HepG2 (cell line): ENCODE results near the gene ETFDH. TPM values are rescaled to one million over a fixed set of nuclear protein-coding genes. Genes with fewer than 3 reads are reported as not detected.
A peak's percentile ranks its signal among the peaks of the same experiment; 100 is the strongest.

Experiments used
- GABPB1 ChIP-seq: IDR thresholded peaks from 2 replicates; pipeline ENCODE4 v1.6.1; 2016; ENCODE audit warnings: mild to moderate bottlenecking, missing genetic modification reagents, moderate library complexity, missing compliant biosample characterization
- GATAD1 ChIP-seq: IDR thresholded peaks from 2 replicates; pipeline ENCODE4 v1.6.1; 2016; ENCODE audit warnings: missing genetic modification reagents, missing compliant biosample characterization
- HDAC2 ChIP-seq: sonication (generic); formaldehyde crosslinking; IDR thresholded peaks from 2 replicates; pipeline ENCODE4 v1.4.0; 2020; ENCODE audit warnings: missing genetic modification reagents
- JDP2 ChIP-seq: sonication (generic); formaldehyde crosslinking; IDR thresholded peaks from 2 replicates; pipeline ENCODE4 v1.8.1; 2022; ENCODE audit warnings: missing genetic modification reagents, borderline replicate concordance
- KDM2A ChIP-seq: sonication (generic); formaldehyde crosslinking; IDR thresholded peaks from 2 replicates; pipeline ENCODE4 v1.4.0; 2020; ENCODE audit warnings: low read depth, missing genetic modification reagents, borderline replicate concordance
- MAF1 ChIP-seq: sonication (generic); formaldehyde crosslinking; IDR thresholded peaks from 2 replicates; pipeline ENCODE4 v1.5.0; 2020; ENCODE audit warnings: missing genetic modification reagents, borderline replicate concordance
- MNT ChIP-seq: fragments of 450-650 bp; IDR thresholded peaks from 2 replicates; pipeline ENCODE4 v1.6.1; 2016
- MYNN ChIP-seq: sonication (generic); formaldehyde crosslinking; IDR thresholded peaks from 2 replicates; pipeline ENCODE4 v1.4.0; 2020; ENCODE audit warnings: mild to moderate bottlenecking, low read depth, missing genetic modification reagents
- NBN ChIP-seq: fragments of 450-650 bp; conservative IDR thresholded peaks from 2 replicates; pipeline ENCODE4 v1.6.1; 2017
- NFATC3 ChIP-seq: sonication (generic); formaldehyde crosslinking; IDR thresholded peaks from 2 replicates; pipeline ENCODE4 v1.5.1; 2020; ENCODE audit warnings: mild to moderate bottlenecking, missing genetic modification reagents
- NFIB ChIP-seq: sonication (generic); formaldehyde crosslinking; IDR thresholded peaks from 2 replicates; pipeline ENCODE4 v1.9.0; 2021; ENCODE audit warnings: missing genetic modification reagents, mild to moderate bottlenecking, borderline replicate concordance
- POGZ ChIP-seq: sonication (generic); formaldehyde crosslinking; IDR thresholded peaks from 2 replicates; pipeline ENCODE4 v1.4.0; 2020; ENCODE audit warnings: mild to moderate bottlenecking, missing genetic modification reagents
- RAD21 ChIP-seq: fragments of 450-650 bp; formaldehyde crosslinking; IDR thresholded peaks from 2 replicates; pipeline ENCODE4 v1.5.0; 2020; ENCODE audit warnings: mild to moderate bottlenecking
- SIN3B ChIP-seq: fragments of 150-350 bp; IDR thresholded peaks from 2 replicates; pipeline ENCODE4 v1.6.1; 2014; ENCODE audit warnings: low read length
- THAP9 ChIP-seq: sonication (generic); formaldehyde crosslinking; IDR thresholded peaks from 2 replicates; pipeline ENCODE4; 2020; ENCODE audit warnings: missing genetic modification reagents, mild to moderate bottlenecking, borderline replicate concordance
- YY1 ChIP-seq: IDR thresholded peaks from 2 replicates; pipeline ENCODE4 v1.6.1; 2011; ENCODE audit warnings: low read length, low read depth, moderate library complexity, mild to moderate bottlenecking; ENCODE audit not compliant: insufficient read depth, insufficient replicate concordance
- ZNF335 ChIP-seq: sonication (generic); formaldehyde crosslinking; IDR thresholded peaks from 2 replicates; pipeline ENCODE4 v1.4.0; 2020; ENCODE audit warnings: missing genetic modification reagents
- ZNF430 ChIP-seq: sonication (generic); formaldehyde crosslinking; IDR thresholded peaks from 2 replicates; pipeline ENCODE4 v1.9.0; 2021; ENCODE audit warnings: mild to moderate bottlenecking, missing genetic modification reagents
- ZNF678 ChIP-seq: sonication (generic); formaldehyde crosslinking; IDR thresholded peaks from 2 replicates; pipeline ENCODE4 v1.4.0; 2020; ENCODE audit warnings: mild to moderate bottlenecking, missing genetic modification reagents
- ZNF747 ChIP-seq: sonication (generic); formaldehyde crosslinking; IDR thresholded peaks from 2 replicates; pipeline ENCODE4 v1.8.1; 2023; ENCODE audit warnings: missing genetic modification reagents, mild to moderate bottlenecking, borderline replicate concordance
- polyA plus RNA-seq, 8 experiments: library from polyadenylated mRNA; depleted of rRNA in 3 of 8; stranded (reverse) in 7 of 8; unstranded in 1 of 8; fragments of >200 nt; fragmentation: Illumina TruSeq in 4 of 8; extraction: Trizol in 4 of 8; gene quantifications; 2 replicates each; pipeline versions ENCODE4 v1.2.1 to v1.2.3, GENCODE V29; 2011 to 2016; ENCODE audit warnings: low read depth in 4 of 8, missing spikeins in 1 of 8, mixed read lengths in 1 of 8; ENCODE audit not compliant: insufficient read depth in 1 of 8
- total RNA-seq, 5 experiments: library from RNA; depleted of rRNA; stranded (reverse); fragments of >200 nt; fragmentation: Illumina TruSeq; extraction: Trizol; gene quantifications; 2 replicates each; pipeline ENCODE4 v1.2.3, GENCODE V29; 2016; ENCODE audit warnings: low read depth in 1 of 5
- TF ChIP-seq, protein P1 (sequence below): sonication (generic); formaldehyde crosslinking; IDR thresholded peaks from 2 replicates; pipeline ENCODE4 v1.4.0; 2020; ENCODE audit warnings: mild to moderate bottlenecking, missing genetic modification reagents

The ETFDH gene
- total and polyA plus RNA-seq, 2 of the 13 experiments (the other 11 are each of a cell fraction or from before 2014, with no cell fraction given), result 14.7 to 17.8 TPM

DNA sequence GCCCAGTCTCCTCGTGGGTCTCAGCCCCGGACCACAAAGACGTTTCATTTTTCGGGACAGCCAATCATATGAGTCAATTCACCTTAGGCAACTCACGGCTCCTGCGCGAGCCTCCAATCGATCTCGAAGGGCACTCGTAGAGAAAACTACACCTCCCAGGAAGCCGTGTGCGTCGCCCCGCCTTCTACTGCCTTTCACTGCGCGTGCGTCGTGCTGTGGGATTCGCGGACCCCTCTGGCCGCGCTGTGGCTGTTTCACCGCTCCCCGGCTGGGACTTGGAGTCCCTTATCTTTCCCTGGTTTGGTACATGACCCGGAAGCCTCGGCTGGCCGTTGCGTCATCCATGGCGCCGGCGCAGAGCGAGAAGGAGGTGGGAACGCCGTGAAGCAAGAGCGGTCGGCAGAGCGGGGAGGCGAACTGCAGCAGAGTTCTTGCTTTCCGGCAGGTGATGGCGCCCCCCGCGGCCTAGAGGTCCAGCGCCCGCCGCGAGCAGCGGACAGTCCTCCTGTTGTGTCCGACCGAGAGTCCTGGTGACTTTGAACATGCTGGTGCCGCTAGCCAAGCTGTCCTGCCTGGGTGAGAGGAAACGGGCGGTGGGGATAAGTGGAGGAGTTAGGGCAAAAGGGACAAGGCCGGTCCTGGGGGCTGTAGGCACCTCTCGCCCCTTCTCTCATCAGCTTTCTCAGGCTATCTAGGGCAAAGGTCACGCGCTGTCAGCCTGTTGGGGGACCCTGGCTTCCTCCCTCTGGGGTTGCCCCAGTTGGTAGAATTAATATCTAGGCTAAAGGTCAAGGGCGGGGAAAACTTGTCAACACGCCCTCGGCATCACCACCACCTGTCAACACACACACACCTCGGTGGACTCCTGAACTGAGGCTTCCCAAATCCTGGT lies at the start of gene ETFDH (continued):
- TF ChIP-seq JDP2 (CRISPR knock-in tag), result no peak
- TF ChIP-seq ZNF335, result no peak
- TF ChIP-seq YY1, result peak; percentile 84
- peak; percentile 64 for TF ChIP-seq MNT
- TF ChIP-seq HDAC2 (CRISPR knock-in tag), result peak; percentile 85
- no peak for TF ChIP-seq SIN3B
- TF ChIP-seq GATAD1, result peak; percentile 94
- peak; percentile 48; the same call in 1 of the 2 replicates for TF ChIP-seq ZNF430 (CRISPR knock-in tag)
- no peak; the same call in 1 of the 2 replicates for TF ChIP-seq MYNN (CRISPR knock-in tag)
- TF ChIP-seq THAP9 (CRISPR knock-in tag), result peak; percentile 94
- peak; percentile 100 for TF ChIP-seq POGZ
- peak; percentile 0 for TF ChIP-seq MAF1
- no peak for TF ChIP-seq ZNF678 (CRISPR knock-in tag)
- TF ChIP-seq KDM2A (CRISPR knock-in tag), result peak; percentile 95
- TF ChIP-seq NBN, result no peak
- peak; percentile 66 for TF ChIP-seq RAD21 (CRISPR knock-in tag)
- no peak for TF ChIP-seq NFIB (CRISPR knock-in tag)
- TF ChIP-seq, protein P1, sequence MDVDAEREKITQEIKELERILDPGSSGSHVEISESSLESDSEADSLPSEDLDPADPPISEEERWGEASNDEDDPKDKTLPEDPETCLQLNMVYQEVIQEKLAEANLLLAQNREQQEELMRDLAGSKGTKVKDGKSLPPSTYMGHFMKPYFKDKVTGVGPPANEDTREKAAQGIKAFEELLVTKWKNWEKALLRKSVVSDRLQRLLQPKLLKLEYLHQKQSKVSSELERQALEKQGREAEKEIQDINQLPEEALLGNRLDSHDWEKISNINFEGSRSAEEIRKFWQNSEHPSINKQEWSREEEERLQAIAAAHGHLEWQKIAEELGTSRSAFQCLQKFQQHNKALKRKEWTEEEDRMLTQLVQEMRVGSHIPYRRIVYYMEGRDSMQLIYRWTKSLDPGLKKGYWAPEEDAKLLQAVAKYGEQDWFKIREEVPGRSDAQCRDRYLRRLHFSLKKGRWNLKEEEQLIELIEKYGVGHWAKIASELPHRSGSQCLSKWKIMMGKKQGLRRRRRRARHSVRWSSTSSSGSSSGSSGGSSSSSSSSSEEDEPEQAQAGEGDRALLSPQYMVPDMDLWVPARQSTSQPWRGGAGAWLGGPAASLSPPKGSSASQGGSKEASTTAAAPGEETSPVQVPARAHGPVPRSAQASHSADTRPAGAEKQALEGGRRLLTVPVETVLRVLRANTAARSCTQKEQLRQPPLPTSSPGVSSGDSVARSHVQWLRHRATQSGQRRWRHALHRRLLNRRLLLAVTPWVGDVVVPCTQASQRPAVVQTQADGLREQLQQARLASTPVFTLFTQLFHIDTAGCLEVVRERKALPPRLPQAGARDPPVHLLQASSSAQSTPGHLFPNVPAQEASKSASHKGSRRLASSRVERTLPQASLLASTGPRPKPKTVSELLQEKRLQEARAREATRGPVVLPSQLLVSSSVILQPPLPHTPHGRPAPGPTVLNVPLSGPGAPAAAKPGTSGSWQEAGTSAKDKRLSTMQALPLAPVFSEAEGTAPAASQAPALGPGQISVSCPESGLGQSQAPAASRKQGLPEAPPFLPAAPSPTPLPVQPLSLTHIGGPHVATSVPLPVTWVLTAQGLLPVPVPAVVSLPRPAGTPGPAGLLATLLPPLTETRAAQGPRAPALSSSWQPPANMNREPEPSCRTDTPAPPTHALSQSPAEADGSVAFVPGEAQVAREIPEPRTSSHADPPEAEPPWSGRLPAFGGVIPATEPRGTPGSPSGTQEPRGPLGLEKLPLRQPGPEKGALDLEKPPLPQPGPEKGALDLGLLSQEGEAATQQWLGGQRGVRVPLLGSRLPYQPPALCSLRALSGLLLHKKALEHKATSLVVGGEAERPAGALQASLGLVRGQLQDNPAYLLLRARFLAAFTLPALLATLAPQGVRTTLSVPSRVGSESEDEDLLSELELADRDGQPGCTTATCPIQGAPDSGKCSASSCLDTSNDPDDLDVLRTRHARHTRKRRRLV (CRISPR knock-in tag), result 0 out of 2 replicates have a peak, but pooled peaks have one; percentile 74
- TF ChIP-seq ZNF747, result peak; percentile 90; the same call in 1 of the 2 replicates
- TF ChIP-seq NFATC3 (CRISPR knock-in tag), result no peak
- TF ChIP-seq GABPB1 (CRISPR knock-in tag), result peak; percentile 96
